Testis (tissue), 3 donors: ENCODE data around the gene UBTD2. TPM values are rescaled to one million over a fixed set of nuclear protein-coding genes. Genes with fewer than 3 reads are reported as not detected.

ENCODE experiments used
- DNase-seq: peaks from one replicate; pipeline ENCODE4 v3.0.0-alpha.2; 2019
- H3K27ac ChIP-seq, 2 donors: fragments of 200-600 bp; sonication (generic); one replicate each; pipeline ENCODE4 v1.5.1; 2019
- H3K27me3 ChIP-seq: fragments of 200-600 bp; sonication (generic); one replicate; pipeline ENCODE4 v1.5.1; 2019
- H3K36me3 ChIP-seq: fragments of 200-600 bp; sonication (generic); one replicate; pipeline ENCODE4 v1.5.1; 2017; ENCODE audit warnings: low read depth; ENCODE audit errors: missing control alignments
- H3K4me1 ChIP-seq: fragments of 200-600 bp; sonication (generic); one replicate; pipeline ENCODE4 v1.5.1; 2019
- H3K4me3 ChIP-seq, 2 donors: fragments of 200-600 bp; sonication (generic); one replicate each; pipeline ENCODE4 v1.5.1; 2017 to 2019
- H3K9me3 ChIP-seq: fragments of 200-600 bp; sonication (generic); one replicate; pipeline ENCODE4 v1.5.1; 2017
- POLR2A ChIP-seq: fragments of 450-650 bp; IDR thresholded peaks from one replicate; pipeline ENCODE4 v1.6.1; 2017; ENCODE audit warnings: antibody characterized with exemption, mild to moderate bottlenecking, moderate library complexity
- WGBS, 2 donors: methylation state at CpG; one replicate each; pipeline ENCODE4 v1.1.5; 2018; 5-methylcytosine and 5-hydroxymethylcytosine counted together
- intact Hi-C: fragments of 100-400 bp; cut with DNase I; formaldehyde crosslinking; loops from one replicate; pipeline ENCODE4 v1.15.1; 2023; ENCODE audit warnings: low total_unique reads
- polyA plus RNA-seq: library from polyadenylated mRNA; stranded (reverse); fragments of 350-450 nt; fragmentation: Illumina TruSeq; extraction: RNeasy Lipid Tissue Mini Kit (QIAGEN cat#74804); gene quantifications from one replicate; pipeline ENCODE4 v1.2.3, GENCODE V29; 2014; ENCODE audit warnings: low read depth, low replicate concordance; ENCODE audit not compliant: insufficient read depth
- total RNA-seq, 2 donors: library from RNA; depleted of rRNA; stranded (reverse); fragments of >200 nt; gene quantifications; one replicate each; pipeline ENCODE4 v1.2.3, GENCODE V29; 2016
- TF ChIP-seq, protein P1 (sequence below), 3 experiments: fragments of 450-650 bp in 2 of 3; fragments of 200-600 bp in 1 of 3; sonication (generic) in 1 of 3; IDR thresholded peaks; one replicate each; pipeline ENCODE4 v1.5.1; 2016 to 2019; ENCODE audit warnings: antibody characterized with exemption in 3 of 3, mild to moderate bottlenecking in 2 of 3, moderate library complexity in 1 of 3

UBTD2 gene
- total and polyA plus RNA-seq, 3 donors from 2014 or later, result 41.2 to 53.9 (median 51.8) TPM

DNA sequence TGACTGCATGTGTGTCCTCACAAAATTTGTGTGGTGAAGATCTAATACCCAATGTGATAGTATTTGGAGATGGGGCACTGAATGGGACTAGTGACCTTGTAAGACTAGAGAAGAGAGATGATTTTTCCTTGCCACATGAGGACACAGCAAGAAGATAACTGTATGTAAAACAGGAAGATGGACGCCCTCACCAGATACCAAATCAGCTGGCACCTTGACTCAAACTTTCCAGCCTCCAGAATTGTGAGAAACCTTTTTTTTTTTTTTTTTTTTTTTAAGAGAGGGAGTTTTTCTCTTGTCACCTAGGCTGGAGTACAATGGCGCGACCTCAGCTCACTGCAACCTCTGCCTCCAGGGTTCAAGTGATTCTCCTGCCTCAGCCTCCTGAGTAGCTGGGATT is 40.3 kb downstream of the UBTD2 start:
- H3K9me3 ChIP-seq, result no peaks in the 10 kb centered on the region
- 87 to 92% methylated on average over 3 of the region's 3 CpGs for WGBS, 2 donors
- H3K4me3 ChIP-seq, result no peak overlapping the region
- TF ChIP-seq, protein P1, sequence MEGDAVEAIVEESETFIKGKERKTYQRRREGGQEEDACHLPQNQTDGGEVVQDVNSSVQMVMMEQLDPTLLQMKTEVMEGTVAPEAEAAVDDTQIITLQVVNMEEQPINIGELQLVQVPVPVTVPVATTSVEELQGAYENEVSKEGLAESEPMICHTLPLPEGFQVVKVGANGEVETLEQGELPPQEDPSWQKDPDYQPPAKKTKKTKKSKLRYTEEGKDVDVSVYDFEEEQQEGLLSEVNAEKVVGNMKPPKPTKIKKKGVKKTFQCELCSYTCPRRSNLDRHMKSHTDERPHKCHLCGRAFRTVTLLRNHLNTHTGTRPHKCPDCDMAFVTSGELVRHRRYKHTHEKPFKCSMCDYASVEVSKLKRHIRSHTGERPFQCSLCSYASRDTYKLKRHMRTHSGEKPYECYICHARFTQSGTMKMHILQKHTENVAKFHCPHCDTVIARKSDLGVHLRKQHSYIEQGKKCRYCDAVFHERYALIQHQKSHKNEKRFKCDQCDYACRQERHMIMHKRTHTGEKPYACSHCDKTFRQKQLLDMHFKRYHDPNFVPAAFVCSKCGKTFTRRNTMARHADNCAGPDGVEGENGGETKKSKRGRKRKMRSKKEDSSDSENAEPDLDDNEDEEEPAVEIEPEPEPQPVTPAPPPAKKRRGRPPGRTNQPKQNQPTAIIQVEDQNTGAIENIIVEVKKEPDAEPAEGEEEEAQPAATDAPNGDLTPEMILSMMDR (IDR thresholded peaks at IDR 0.05), result no peak
- TF ChIP-seq POLR2A, result no peak
- DNase-seq, result no peak
- H3K4me1 ChIP-seq, result no peaks in the 10 kb centered on the region
- H3K27ac ChIP-seq, result no peak overlapping the region
- no peaks in the 10 kb centered on the region for H3K27me3 ChIP-seq
- no peaks in the 10 kb centered on the region for H3K36me3 ChIP-seq
- intact Hi-C loops, result no loop called here

DNA sequence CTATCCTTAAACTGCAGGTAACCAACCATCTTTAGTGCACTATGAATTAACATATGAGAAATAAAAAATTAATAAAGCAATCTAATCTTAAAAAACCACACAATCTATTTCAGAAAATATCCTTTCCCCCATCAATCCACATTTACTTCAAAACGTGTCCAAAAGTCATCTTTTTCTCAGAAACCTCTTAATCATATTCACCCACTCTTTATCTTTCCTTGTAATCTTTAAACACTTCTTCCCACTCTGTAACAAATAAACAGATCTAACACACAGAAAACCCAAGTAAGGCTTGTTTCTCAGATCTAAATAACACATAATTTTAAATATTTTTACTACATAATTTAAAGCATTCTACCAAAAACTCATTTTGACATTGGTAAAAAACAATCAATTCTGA is 45.2 kb downstream of the UBTD2 start:
- intact Hi-C loops, result no loop called here
- DNase-seq, result no peak
- peaks cover 4% of the 10 kb centered on the region for H3K4me1 ChIP-seq
- no peaks in the 10 kb centered on the region for H3K36me3 ChIP-seq
- 55 to 61% methylated on average over 1 of the region's 1 CpG for WGBS, 2 donors
- H3K9me3 ChIP-seq, result no peaks in the 10 kb centered on the region
- H3K27me3 ChIP-seq, result no peaks in the 10 kb centered on the region
- no peak overlapping the region for H3K4me3 ChIP-seq
- TF ChIP-seq, protein P1 (IDR thresholded peaks at IDR 0.05), result no peak
- no peak for TF ChIP-seq POLR2A
- no peak overlapping the region for H3K27ac ChIP-seq

DNA sequence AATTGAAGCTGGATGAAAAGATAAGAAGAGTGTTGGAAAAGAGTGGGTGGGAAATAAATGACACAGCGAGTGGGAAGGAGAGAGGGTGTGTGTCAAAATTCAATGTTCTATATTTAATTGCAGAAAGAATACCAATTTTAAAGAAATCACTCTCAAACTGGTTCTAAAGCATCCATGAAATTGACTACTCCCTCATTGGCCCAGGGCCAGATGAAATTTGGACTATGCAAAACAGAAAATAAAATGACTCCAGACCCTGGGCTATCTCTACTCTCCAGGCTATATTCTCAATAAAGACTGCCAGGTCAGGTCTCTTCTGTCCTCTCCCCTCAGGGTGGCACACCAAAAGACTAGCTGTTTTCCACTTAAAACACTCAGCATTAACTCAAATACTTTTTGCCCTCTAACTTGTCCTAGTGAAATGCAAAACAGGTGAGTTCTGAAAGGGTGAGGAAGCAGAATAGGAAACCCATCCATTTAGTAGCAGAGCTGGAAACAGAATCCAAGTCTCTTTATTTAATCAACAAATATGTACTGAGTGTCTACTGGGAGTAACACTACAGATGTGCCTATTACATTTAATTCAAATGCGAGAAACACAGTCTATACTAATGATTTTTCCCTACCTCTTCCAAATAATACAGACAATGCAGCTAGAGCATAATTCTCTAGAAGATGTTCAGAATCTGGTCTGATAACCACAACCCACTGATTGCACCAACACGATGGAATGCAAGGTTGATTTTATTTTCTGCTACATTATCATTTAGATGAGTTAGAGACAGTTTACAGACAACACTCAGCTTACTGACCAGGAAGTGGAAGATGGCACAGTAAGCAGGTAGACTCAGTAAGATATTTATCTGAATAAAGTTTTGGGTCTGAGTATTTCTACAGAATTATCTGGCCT is 47.5 kb downstream of the UBTD2 start:
- no peak for DNase-seq
- H3K27ac ChIP-seq, result no peak overlapping the region
- H3K36me3 ChIP-seq, result no peaks in the 10 kb centered on the region
- peaks cover 4% of the 10 kb centered on the region for H3K4me1 ChIP-seq
- WGBS, 2 donors, result 79% methylated on average over 3 of the region's 3 CpGs
- no peak overlapping the region for H3K4me3 ChIP-seq
- H3K27me3 ChIP-seq, result no peaks in the 10 kb centered on the region
- TF ChIP-seq POLR2A, result no peak
- TF ChIP-seq, protein P1 (IDR thresholded peaks at IDR 0.05), result no peak
- H3K9me3 ChIP-seq, result no peaks in the 10 kb centered on the region
- intact Hi-C loops, result no loop called here

DNA sequence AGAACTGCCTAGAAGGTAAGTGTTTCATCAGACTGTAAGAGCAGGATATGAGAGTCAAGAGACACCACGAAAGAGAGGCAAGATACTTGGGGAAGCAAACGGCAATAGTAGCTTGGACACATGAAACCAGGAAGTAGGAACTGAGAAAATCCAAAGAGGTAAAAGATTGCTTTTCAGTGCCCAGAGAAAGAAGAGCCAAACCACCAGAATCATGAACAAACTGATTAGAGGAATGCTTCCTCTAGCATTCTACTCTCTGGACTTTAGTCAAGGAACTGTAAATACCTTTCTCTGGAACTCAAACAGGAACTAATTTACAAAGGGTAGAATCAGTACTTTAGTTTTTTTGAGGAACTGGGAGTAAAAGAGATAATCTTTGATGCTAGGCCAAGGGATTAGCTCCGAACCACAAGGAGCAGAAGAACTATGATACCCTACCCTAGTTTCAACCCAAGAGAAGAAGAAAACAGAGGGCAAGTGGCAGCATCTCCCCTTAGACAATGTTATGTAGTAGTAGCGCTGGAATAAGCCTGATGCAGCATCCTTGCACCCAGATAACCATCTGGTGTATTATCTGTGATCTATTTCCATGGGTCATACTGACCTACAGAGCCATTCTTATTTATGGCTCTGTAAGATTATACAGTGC is 48.3 kb downstream of the UBTD2 start:
- no peak for TF ChIP-seq POLR2A
- TF ChIP-seq, protein P1 (IDR thresholded peaks at IDR 0.05), result no peak
- Histone ChIP-seq H3K4me1 (peaks cover 4% of the 10 kb centered on the region), H3K27me3 (no peaks in the 10 kb centered on the region), H3K27ac (no peak overlapping the region), H3K9me3 (no peaks in the 10 kb centered on the region), H3K4me3 (no peak overlapping the region), H3K36me3 (no peaks in the 10 kb centered on the region)
- no peak for DNase-seq
- WGBS, 2 donors, result 37% methylated on average over 4 of the region's 4 CpGs
- intact Hi-C loops, result no loop called here
